ENCODE results near the gene SIL1. TPM values are rescaled to one million over a fixed set of nuclear protein-coding genes. Genes with fewer than 3 reads are reported as not detected.

SIL1 gene
- total and polyA plus RNA-seq, 2 of the 13 experiments (the other 11 are each of a cell fraction or from before 2014, with no cell fraction given) = 26.0 to 30.0 TPM

- no peak for TF ChIP-seq PLSCR1 (CRISPR knock-in tag; IDR thresholded peaks at IDR 0.05; ENCODE audit: borderline replicate concordance)
- TF ChIP-seq HNF4A (CRISPR knock-in tag; IDR thresholded peaks at IDR 0.05) = no peak
- no peak for TF ChIP-seq ZSCAN20 (CRISPR knock-in tag; IDR thresholded peaks at IDR 0.05; ENCODE audit: borderline replicate concordance)
- TF ChIP-seq HNRNPK (IDR thresholded peaks at IDR 0.05; ENCODE audit: low read depth, low read length, poor library complexity, severe bottlenecking) = no peak
- 0 out of 2 replicates have a peak, but pooled peaks have one; percentile 55 for TF ChIP-seq POGK (CRISPR knock-in tag; conservative IDR thresholded peaks at IDR 0.05)
- no peak for TF ChIP-seq FIP1L1 (IDR thresholded peaks at IDR 0.05; ENCODE audit: borderline replicate concordance, insufficient read depth, low read depth, low read length)
- TF ChIP-seq MAX (IDR thresholded peaks at IDR 0.05) = peak; percentile 84
- no peak for TF ChIP-seq GMEB2 (CRISPR knock-in tag; IDR thresholded peaks at IDR 0.05; ENCODE audit: low read depth)
- peak; percentile 70; the same call in 1 of the 2 replicates for TF ChIP-seq KLF6 (CRISPR knock-in tag; IDR thresholded peaks at IDR 0.05)
- TF ChIP-seq HCFC1 (IDR thresholded peaks at IDR 0.05; ENCODE audit: low read depth, low read length) = peak; percentile 6; the same call in 1 of the 2 replicates
- TF ChIP-seq ZNF326 (CRISPR knock-in tag; IDR thresholded peaks at IDR 0.05; ENCODE audit: borderline replicate concordance) = no peak
- TF ChIP-seq POGZ (CRISPR knock-in tag; IDR thresholded peaks at IDR 0.05) = peak; percentile 58
- no peak for TF ChIP-seq RBAK (CRISPR knock-in tag; IDR thresholded peaks at IDR 0.05)
- no peak for TF ChIP-seq HDAC6 (IDR thresholded peaks at IDR 0.05; ENCODE audit: low read depth, low read length)
- no peak for TF ChIP-seq ZBTB20 (CRISPR knock-in tag; IDR thresholded peaks at IDR 0.05; ENCODE audit: borderline replicate concordance, low read depth)
- TF ChIP-seq KLF12 (CRISPR knock-in tag; IDR thresholded peaks at IDR 0.05; ENCODE audit: borderline replicate concordance) = peak; percentile 35; the same call in 1 of the 2 replicates
- no peak for TF ChIP-seq SATB2 (CRISPR knock-in tag; IDR thresholded peaks at IDR 0.05)
- TF ChIP-seq POLR2G (IDR thresholded peaks at IDR 0.05; ENCODE audit: low read depth, low read length) = peak; percentile 97
- TF ChIP-seq SP1 (IDR thresholded peaks at IDR 0.05) = no peak
- TF ChIP-seq SP1 (CRISPR knock-in tag; IDR thresholded peaks at IDR 0.05) = peak; percentile 82
- TF ChIP-seq TAF1 (CRISPR knock-in tag; IDR thresholded peaks at IDR 0.05) = peak; percentile 93
- TF ChIP-seq ZNF768 (CRISPR knock-in tag; IDR thresholded peaks at IDR 0.05) = peak; percentile 73; the same call in 1 of the 2 replicates
- TF ChIP-seq SKI (IDR thresholded peaks at IDR 0.05; ENCODE audit: partially characterized antibody) = peak; percentile 80
- TF ChIP-seq ZBTB43 (CRISPR knock-in tag; conservative IDR thresholded peaks at IDR 0.05) = 0 out of 2 replicates have a peak, but pooled peaks have one; percentile 70
Measured at GRCh38 chr5:139197710-139198669, at the start of gene SIL1 (continued).
